Left cardiac atrium (tissue), 4 donors: ENCODE measurements around the gene NCAM1. TPM values are rescaled to one million over a fixed set of nuclear protein-coding genes. Genes with fewer than 3 reads are reported as not detected.

ENCODE experiments used
- ATAC-seq, 2 donors: fragments of 200-7000 bp; cut with Tn5 transposase; one replicate each; pipeline ENCODE4 v1.9.1; 2020; ENCODE audit warnings: mild to moderate bottlenecking in 2 of 2, moderate library complexity in 2 of 2
- DNase-seq: peaks from one replicate; pipeline ENCODE4 v3.0.0-alpha.2; 2020
- intact Hi-C, 2 donors: fragments of 100-400 bp; cut with DNase I; formaldehyde crosslinking; loops; one replicate each; pipeline versions ENCODE4 v1.14.1 to v1.15.1; 2022 to 2023
- total RNA-seq, 2 donors: library from RNA; stranded (reverse); fragmentation: NEBNext Ultra II Directional; extraction: Animal tissue kit (Norgen Biotek cat#: 25700); gene quantifications; one replicate each; pipeline ENCODE4 v1.2.1, GENCODE V29; 2021
- donor health status: DM: no; HTN: yes; CAD: no.
- donor health status: DM: no; HTN: yes; CAD: no; lungs with severe emphysema.
- donor health status: DM: yes; HTN: yes; CAD: no.
- donor health status: Dilated cardiomyopathy.

The NCAM1 gene
- total RNA-seq, 2 donors from 2014 or later = 147 to 150 TPM

DNA sequence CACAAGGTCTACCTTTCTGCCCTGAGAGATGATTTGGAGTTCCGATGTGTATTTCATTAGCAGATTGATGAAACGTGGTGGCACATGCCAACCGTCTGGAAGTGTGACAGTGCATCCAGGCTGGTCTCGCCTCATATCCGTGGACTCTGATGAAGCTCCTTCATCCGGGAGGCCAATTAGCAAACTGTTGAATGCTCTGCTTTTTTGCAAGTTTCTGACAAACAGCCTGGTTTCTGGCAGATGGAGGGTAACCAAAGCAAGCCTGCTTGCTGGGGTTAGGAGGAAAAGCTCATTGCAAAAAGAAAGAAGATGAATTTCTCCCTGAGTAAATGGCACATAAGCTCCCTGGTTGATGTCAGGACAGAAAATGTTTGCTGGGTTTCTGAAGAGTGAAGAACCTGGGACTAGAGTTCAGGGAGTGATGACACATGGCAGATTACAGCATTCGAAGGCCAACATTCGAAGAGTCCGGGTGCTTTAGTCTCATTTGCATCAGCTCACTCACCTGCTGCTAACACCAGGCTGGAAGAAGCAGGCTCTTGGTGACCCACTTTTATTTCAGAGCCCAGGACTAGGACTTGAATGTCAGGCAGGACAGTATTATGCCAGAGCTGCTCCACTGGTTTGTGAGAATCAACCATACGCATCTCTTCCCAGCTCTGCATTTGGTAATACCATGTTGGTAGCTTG is 217.3 kb downstream of the NCAM1 start:
- intact Hi-C loops = no loop called here
- ATAC-seq = no peak
- DNase-seq = no peak

DNA sequence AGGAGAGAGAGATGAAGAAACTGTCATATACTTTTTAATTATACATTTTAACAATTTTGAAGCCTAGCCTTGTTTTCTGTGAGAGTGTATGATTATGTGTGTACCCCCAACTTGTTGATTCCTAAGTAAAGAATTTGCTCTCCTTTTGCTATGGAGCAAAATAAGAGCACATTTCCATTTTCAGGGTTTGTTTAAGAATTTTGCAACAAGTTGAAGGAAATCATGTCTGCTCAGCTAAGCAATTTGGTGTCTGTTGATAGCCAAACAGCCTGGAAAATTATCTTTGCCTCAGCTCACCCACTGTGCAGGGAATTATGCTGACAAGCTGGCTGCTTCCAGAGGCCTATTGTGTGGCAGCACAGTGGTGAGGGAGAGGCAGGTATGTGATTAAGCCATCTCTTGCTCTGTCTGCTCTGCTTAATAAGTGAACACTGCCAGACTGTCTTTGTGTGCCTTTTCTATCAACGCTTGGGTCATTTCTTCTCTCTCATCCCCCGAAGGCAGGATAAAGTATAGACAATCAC is 218.0 kb downstream of the NCAM1 start:
- no peak for ATAC-seq
- DNase-seq = no peak
- intact Hi-C loops = no loop called here

DNA sequence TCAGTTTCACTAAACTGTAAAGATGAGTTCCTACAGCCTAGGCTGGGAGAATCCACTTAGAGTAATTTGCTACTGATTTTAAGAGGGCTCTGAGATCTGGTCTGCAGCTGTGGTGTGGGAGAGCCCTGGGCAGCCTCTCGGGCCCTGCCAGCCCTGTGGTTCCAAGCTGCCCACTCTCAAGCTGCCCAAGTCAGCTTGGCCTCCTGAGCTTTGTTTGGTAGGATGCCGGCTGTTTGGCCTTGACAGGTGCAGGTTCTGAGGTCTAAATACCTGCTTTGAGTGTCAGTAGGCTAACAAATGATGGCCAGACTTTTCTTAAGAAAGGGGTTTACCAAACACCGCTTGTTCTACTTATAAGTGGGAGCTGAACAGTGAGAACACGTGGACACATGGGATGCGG is 219.9 kb downstream of the NCAM1 start:
- DNase-seq = no peak
- no peak for ATAC-seq
- intact Hi-C loops = no loop called here

DNA sequence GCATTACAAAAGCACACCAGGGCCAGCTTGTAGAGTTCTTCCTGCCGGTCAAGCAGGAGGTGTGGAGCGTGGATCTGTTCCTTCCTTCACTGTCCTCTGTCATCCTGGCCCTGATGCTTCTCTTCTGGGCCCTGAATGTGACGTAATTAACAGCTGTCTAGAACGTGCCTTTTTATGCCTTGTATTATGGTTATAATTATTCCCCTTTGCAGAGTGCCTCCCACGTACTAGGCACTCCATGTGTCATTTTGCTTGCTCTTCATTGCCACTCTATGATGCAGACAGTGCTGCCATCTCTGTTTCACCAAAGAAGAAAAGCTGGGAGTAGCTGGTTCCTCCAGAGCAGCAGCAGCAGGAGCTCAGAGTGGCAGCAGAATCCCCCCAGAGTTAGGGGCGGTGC is 221.1 kb downstream of the NCAM1 start:
- ATAC-seq (no peak), DNase-seq (no peak)
- intact Hi-C loops = no loop called here

DNA sequence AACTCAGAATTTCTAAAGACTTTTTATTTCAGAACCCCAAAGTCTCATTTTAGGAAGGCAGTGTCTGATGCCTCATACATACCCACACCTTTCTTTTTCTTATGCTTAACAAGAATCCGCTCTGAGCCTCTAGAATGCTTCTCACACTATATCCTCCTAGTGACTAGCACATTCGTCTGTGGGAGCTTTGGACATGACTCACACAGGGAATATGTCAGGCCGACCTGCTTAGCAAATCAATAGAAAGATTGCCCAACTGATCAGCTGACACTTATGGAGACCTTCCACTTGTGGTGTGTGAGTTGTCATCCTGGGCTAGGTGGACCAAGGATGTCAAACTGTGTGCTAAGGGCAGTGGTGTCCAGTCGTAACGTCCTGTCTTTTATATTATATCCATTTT is 223.3 kb downstream of the NCAM1 start:
- ATAC-seq = no peak
- intact Hi-C loops = no loop called here
- DNase-seq = no peak

DNA sequence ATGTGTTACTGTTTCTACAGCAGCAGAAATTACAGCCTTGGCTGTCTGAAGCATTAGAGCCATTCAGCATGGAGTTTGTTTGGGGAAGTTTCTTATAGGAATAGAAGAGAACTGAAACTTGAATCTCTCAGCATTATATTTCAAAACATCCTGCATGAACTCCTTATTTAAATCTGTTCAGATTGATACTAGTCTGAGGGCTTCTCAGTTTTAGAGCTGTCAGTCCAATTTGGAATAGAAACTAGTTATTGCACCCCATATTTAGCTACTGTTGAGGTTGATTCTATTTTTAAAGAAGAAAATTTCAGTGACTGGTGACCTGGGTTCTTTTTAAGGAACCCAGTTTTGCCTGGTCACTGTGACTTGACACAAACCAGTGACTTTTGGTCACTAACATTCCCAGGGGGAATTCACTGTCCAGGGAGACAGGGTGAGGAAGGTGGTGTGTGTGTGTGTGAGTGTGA is 227.2 kb downstream of the NCAM1 start:
- no peak for DNase-seq
- intact Hi-C loops = no loop called here
- ATAC-seq = peak in 1 of 2 donors; percentile 38

DNA sequence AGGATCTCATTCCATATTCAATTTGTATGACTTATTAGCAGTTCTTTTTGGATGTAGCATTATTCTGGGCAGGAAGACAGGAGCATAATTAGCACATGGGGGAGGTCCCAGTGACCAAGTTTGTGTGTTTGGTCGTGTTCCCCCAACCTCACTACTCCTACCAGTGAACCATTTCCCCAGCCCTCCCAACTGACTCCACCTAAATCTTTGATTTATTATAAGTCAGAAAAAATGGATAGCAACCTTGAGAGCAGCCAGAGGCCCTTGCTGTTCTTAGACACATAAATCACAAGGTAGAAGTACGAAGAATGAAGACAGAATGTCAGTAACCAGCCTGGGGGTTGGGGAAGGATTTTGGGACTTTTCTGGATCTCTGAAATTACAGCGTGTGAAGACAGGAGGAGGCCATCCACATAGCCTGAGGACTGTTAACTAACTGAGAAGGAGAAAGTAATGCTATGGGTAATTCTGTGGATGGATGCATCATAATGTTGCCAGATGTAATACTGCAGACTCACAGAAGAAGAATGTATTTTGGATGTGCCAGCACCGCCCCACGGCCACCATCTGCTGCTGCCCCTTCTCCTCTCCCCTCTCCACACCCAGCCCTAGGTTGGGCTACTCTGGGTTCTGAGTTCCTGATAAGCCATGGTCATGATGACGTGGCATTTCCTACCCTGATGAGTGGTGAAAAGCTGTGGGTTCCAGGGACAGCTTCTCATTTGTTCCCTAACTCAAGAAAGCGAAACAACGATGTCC is 228.9 kb downstream of the NCAM1 start:
- ATAC-seq (peak; percentile 36 to 84), DNase-seq (peak; percentile 59)
- intact Hi-C loops = no loop called here

DNA sequence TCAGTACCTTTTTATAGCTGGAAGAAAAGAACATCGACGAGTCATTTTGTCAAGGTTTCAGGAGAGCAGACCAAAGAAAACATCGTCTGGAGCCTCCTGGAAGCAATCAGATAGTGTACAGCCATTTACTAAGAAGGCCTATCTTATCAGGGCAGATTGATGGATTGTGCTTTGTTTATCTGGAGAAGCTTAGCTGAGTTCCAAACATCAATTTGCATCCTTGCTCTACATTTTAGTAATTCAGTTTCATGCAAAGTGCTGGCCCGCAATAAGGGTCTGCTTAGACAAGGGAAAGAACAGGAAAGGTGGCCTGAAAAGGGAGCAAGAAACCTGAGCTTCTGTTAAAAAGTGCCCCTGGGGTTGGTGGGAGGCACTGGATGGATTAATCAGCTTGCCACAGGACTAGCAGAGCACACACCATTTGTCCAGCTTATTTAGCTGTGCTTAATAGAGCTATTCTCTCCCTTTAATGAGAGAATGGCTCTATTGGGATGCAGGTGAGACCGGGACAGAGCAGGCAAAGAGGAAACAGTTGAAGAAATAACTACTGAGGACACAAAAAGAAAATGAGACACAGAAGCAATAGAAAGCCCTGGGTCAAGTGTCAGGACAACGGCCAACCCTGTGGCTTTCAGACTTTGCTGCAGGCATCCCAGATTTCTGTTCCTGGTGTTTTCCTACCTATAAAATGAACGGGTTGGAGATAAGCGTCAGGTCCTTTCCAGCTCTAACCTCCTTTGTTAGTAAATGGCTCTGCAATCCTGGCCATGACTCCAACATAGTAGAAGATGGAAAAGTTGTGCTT is 231.1 kb downstream of the NCAM1 start:
- ATAC-seq (peak in 1 of 2 donors; percentile 5), DNase-seq (no peak)
- intact Hi-C loops = no loop called here

DNA sequence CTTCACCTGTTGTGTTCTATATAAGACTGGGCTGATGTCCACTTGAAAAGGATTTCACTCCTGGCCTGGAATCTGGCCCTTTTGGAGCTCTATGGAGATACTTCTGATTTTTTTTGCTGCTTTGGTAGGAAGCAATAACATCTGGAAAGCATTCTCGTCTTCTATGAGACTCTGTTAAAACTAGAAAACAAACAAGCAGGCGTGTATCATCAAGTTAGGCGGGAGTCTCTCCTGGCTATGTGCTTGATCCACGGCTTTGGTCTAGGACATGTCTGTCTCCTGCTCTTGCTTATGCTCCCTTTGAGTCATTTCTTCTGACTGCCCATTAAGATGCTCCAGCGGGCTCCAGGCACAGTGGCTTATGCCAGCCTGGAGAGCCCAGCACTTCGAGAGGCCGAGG is 231.8 kb downstream of the NCAM1 start:
- peak in 1 of 2 donors; percentile 53 for ATAC-seq
- no peak for DNase-seq
- intact Hi-C loops = no loop called here

DNA sequence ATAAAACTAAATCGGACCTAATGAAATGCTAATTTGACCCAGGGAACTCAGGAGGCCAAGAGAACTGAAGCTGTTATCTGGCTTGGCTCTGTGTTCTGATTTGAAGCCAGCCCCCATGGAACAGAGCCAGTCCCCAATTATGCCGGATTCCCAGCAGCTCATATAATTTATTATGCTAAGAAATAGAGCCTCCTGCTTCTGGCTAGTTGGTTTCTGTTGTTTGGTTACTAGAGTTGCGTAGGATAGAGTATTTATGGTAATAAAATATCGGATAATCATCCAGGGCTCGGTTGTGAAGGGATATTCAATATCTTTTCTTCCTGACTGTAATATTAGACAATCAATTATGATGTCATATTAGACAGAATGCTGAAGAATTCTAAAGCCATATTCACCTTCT is 232.7 kb downstream of the NCAM1 start:
- DNase-seq (peak; percentile 37), ATAC-seq (peak; percentile 59 to 72)
- intact Hi-C loops = no loop called here

DNA sequence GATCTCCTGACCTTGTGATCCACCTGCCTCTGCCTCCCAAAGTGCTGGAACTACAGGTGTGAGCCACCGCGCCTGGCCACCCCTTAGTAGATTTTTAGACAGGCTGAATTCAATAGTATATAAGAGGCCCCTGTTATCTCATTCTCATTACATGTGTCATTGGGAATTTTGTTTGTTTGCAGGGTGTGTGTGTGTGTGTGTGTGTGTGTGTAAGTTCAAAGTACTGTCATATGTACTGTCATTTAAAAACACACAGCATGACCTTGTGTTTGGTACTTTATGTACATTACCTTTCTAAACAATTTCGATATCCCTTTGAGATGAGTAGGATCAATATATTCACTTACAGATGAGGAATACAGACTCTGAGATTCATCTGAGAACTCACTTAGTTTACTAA is 234.5 kb downstream of the NCAM1 start:
- DNase-seq (no peak), ATAC-seq (no peak)
- intact Hi-C loops = no loop called here

DNA sequence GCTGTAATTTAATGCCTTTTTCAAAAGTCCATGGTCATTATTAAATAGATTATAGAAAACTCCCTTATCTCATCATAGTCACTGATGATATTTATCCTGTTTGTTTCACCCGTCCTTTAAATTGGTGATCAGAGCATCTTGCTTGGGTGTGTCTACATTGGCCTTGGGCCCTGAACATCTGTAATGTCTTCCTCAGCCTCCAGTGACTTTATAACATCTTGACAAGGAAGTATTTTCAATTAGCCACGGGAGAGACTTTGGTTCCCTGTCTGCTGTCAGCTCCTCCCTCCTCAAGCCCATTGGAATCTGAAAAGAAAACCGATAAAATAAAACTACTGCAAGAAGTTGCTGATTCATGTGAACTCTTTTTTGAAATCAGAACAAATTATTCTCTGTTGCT is 236.2 kb downstream of the NCAM1 start:
- ATAC-seq (no peak), DNase-seq (no peak)
- intact Hi-C loops = no loop called here

DNA sequence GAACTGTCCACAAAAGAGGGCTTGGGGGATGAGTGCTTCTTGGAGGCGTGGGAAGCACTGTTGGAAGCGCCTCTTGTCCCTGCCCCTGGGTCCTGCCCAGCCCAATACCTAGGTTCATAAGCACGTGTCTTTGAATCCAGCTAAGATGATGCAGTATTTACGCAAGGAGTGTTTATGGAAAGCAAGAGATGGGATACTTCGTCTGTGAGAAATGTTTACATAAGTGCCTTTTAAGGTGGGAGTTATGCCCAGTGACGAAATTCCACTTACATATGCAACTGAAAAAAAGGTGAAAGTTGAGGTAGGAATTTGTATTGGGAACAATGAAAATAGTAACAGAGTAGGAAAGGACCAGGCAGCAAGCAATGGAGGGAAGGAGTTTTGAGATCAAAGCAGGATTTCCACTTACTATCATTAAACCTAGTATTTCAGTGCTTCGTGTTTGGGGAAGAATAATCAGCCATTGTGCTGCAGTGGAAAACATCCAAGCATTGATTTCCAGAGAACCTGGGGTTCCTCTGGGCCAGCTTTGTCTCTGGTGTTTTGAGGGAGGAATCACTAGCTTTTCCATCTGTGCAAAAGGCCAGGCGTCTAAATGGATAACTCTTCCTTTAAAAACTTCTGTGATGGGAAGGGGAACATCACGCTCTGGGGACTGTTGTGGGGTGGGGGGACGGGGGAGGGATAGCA is 237.9 kb downstream of the NCAM1 start:
- DNase-seq (no peak), ATAC-seq (no peak)
- intact Hi-C loops = no loop called here

DNA sequence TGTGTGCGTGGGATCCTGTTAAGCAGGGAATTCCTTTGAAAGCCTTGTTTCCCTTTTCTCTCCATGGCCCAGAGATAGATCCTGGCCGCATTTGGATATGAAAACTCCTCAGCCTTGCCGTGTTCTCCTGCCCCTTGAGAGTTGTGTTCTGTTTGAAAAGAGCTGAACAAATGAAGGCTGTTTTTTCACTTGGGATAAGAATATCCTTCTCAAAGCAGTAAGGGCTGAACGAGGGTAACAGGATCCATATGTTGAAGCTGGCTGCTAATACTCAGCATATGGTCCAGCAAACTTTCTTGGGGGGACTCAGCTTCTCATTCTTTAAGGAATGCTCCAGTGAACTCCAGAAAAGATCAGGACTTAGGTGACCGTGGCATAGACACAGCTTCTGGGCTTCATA is 238.6 kb downstream of the NCAM1 start:
- DNase-seq (no peak), ATAC-seq (no peak)
- intact Hi-C loops = no loop called here

DNA sequence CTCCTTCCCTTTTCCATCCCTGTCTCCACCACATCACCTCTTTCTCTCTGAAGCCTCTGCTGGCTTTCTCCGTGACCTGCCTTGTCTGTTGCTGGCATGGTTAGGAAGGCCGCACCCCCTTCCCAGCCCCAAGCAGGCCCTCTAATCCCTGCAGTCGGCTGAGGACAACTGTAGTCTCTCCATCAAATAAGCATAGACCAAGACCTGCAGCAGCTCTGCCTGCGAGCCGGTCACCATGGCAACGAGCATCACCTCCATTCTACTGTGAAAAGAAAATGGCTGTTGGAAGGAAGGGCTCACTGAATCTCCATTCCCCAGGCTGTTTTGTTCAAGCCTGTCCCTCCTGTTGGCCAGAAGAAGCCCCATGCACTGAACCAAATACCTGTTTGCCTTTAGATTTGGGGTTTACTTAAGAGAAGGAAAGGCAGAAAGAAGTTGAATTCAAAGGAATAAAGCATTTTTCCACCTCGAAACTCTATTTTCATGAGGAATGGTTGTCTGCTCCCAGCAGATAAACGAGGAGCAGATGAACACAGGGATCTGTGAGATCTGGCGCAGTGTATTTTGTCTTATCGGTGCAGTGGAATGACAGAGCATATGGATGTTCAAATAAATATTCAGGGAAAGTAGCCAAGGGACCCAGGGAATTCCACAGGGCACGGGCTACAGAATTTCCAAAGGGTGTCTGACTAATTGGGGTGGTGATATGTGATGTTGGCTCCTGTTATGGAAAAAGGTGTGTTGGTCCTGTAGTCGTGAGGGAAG is 240.0 kb downstream of the NCAM1 start:
- intact Hi-C loops = no loop called here
- ATAC-seq = no peak
- no peak for DNase-seq

DNA sequence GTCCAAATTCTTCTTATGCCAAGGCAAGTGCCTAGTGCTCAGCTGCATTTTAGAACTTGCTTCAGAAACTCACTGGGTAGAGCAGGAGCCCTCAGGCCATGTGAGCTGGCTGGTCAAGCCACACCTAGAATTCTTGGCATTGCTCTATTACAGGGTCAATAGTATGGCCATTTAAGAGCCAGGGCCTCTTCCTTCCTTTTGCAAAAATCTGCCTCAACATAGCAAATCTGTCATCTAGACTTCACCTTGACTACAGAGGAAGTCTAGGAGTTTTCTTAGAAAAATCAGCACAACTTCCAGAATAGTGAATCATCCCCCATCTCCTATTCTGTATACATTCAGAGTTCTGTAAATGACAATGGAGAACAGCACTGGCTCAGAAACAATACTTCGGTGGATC is 241.2 kb downstream of the NCAM1 start:
- ATAC-seq (no peak), DNase-seq (no peak)
- intact Hi-C loops = no loop called here

DNA sequence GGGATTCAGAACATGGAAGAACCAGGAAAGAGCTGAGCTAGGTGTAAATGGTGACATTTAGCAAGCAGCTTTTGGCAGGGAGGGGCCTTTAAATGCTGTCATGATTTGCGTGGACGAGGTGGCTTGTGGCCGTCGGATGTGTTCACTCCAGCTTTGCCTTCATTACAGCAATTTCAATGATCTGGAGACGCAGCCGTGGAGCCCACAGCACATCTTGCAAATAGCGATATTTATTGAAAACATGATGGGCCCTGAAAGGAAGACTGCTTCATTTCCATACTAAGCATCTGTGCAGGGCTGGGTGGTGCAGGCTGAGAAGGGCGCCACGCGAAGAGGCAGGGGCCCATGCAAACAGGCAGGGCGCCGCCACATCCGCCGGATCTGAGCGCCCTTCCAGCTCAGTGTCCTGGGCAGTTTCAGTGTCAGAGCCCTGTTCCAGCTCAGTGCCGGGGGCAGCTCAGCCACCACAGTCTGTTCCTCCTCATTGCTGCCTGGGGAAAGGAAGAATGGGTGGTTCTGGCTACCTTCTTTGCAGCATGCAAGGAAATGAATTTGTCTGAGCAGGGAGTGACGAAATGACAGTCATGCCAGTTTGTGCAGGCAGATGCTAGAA is 242.0 kb downstream of the NCAM1 start:
- ATAC-seq (no peak), DNase-seq (no peak)
- intact Hi-C loops = no loop called here

DNA sequence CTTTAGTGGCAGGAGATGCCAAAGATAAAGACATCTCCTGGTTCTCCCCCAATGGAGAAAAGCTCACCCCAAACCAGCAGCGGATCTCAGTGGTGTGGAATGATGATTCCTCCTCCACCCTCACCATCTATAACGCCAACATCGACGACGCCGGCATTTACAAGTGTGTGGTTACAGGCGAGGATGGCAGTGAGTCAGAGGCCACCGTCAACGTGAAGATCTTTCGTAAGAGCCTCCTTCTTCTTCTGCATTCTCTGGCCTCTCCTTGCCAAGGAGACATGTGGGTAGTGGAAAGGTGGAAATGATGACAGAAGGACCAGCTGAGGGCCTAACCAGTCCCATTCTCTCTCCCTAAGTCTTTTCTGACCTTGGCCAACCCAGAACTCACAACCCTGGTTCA is 243.1 kb downstream of the NCAM1 start:
- DNase-seq (no peak), ATAC-seq (no peak)
- intact Hi-C loops = no loop called here
